Measurements from ENCODE around the gene KCNC4. TPM values are rescaled to one million over a fixed set of nuclear protein-coding genes. Genes with fewer than 3 reads are reported as not detected.

KCNC4 gene
- polyA plus RNA-seq, 1 donor from 2014 or later, result 0.57 TPM

GRCh38 chr1:110237386-110238152 lies 27.5 kb downstream of the KCNC4 start:
- H3K4me2 ChIP-seq (ENCODE audit: low read length), result no peak overlapping the region
- no peak for TF ChIP-seq RAD21 (conservative IDR thresholded peaks at IDR 0.05)
- no peak for TF ChIP-seq POLR2AphosphoS5 (IDR thresholded peaks at IDR 0.05)
- TF ChIP-seq MXI1 (conservative IDR thresholded peaks at IDR 0.05; ENCODE audit: poor library complexity, severe bottlenecking), result no peak
- TF ChIP-seq TAF1 (IDR thresholded peaks at IDR 0.05; ENCODE audit: low read depth), result no peak
- no peak for TF ChIP-seq SMC3 (conservative IDR thresholded peaks at IDR 0.05; ENCODE audit: poor library complexity)
- no peak for TF ChIP-seq REST (IDR thresholded peaks at IDR 0.05; ENCODE audit: borderline replicate concordance)
- TF ChIP-seq CTCF (IDR thresholded peaks at IDR 0.05; ENCODE audit: poor library complexity, severe bottlenecking), result no peak
- no peak for TF ChIP-seq EP300 (conservative IDR thresholded peaks at IDR 0.05; ENCODE audit: poor library complexity, severe bottlenecking)
- no peak for TF ChIP-seq EZH2 (IDR thresholded peaks at IDR 0.05; ENCODE audit: borderline replicate concordance, insufficient read depth, low read length, poor library complexity, severe bottlenecking)

GRCh38 chr1:110239441-110240430 lies 29.6 kb downstream of the KCNC4 start:
- Histone ChIP-seq H3K9me2 (ENCODE audit: insufficient read depth, low read length) (no peaks in the 10 kb centered on the region), H3F3A (ENCODE audit: insufficient read depth, low read length, poor library complexity, severe bottlenecking) (no peaks in the 10 kb centered on the region), H3K27me3 (ENCODE audit: insufficient read depth, low read depth, low read length) (no peaks in the 10 kb centered on the region), H3K27ac (ENCODE audit: low read length) (peak overlapping the region; percentile 73), H3K79me2 (replicated peaks; ENCODE audit: insufficient read depth, low read length) (no peaks in the 10 kb centered on the region), H4K20me1 (ENCODE audit: insufficient read depth) (no peaks in the 10 kb centered on the region), H3K4me3 (ENCODE audit: low read length) (peak overlapping the region; percentile 17), H3K4me2 (ENCODE audit: low read length) (no peak overlapping the region), H3K9me3 (ENCODE audit: low read length) (no peaks in the 10 kb centered on the region), H2AFZ (ENCODE audit: low read depth, low read length) (no peak overlapping the region), H3K36me3 (ENCODE audit: insufficient read depth, low read length) (no peaks in the 10 kb centered on the region), H3K9ac (ENCODE audit: low read length) (peak overlapping the region; percentile 20)
- TF ChIP-seq RAD21 (conservative IDR thresholded peaks at IDR 0.05) (no peak), REST (IDR thresholded peaks at IDR 0.05; ENCODE audit: borderline replicate concordance) (no peak), EZH2 (IDR thresholded peaks at IDR 0.05; ENCODE audit: borderline replicate concordance, insufficient read depth, low read length, poor library complexity, severe bottlenecking) (no peak), MXI1 (conservative IDR thresholded peaks at IDR 0.05; ENCODE audit: poor library complexity, severe bottlenecking) (no peak), POLR2AphosphoS5 (IDR thresholded peaks at IDR 0.05) (peak; percentile 38), EP300 (conservative IDR thresholded peaks at IDR 0.05; ENCODE audit: poor library complexity, severe bottlenecking) (no peak), TAF1 (IDR thresholded peaks at IDR 0.05; ENCODE audit: low read depth) (no peak), SMC3 (conservative IDR thresholded peaks at IDR 0.05; ENCODE audit: poor library complexity) (no peak), CTCF (IDR thresholded peaks at IDR 0.05; ENCODE audit: poor library complexity, severe bottlenecking) (no peak)

More at GRCh38 chr1:110237386-110238152, 27.5 kb downstream of the KCNC4 start:
- no peak overlapping the region for H3K9ac ChIP-seq (ENCODE audit: low read length)
- no peaks in the 10 kb centered on the region for H4K20me1 ChIP-seq (ENCODE audit: insufficient read depth)
- no peak overlapping the region for H2AFZ ChIP-seq (ENCODE audit: low read depth, low read length)
- no peaks in the 10 kb centered on the region for H3K9me3 ChIP-seq (ENCODE audit: low read length)
- H3K79me2 ChIP-seq (replicated peaks; ENCODE audit: insufficient read depth, low read length), result no peaks in the 10 kb centered on the region
- no peaks in the 10 kb centered on the region for H3K27me3 ChIP-seq (ENCODE audit: insufficient read depth, low read depth, low read length)
- no peak overlapping the region for H3K4me3 ChIP-seq (ENCODE audit: low read length)
- no peaks in the 10 kb centered on the region for H3K9me2 ChIP-seq (ENCODE audit: insufficient read depth, low read length)
- H3F3A ChIP-seq (ENCODE audit: insufficient read depth, low read length, poor library complexity, severe bottlenecking), result no peaks in the 10 kb centered on the region
- no peak overlapping the region for H3K27ac ChIP-seq (ENCODE audit: low read length)
- H3K36me3 ChIP-seq (ENCODE audit: insufficient read depth, low read length), result no peaks in the 10 kb centered on the region
